HG02759 (cell line): ENCODE measurements around the gene LRRC15.

Experiments
- ATAC-seq: cut with Tn5 transposase; IDR thresholded peaks from one replicate; pipeline ENCODE4 v1.9.1; 2021; ENCODE audit warnings: mild to moderate bottlenecking, moderate library complexity; ENCODE audit not compliant: unreplicated experiment

Gene LRRC15

DNA sequence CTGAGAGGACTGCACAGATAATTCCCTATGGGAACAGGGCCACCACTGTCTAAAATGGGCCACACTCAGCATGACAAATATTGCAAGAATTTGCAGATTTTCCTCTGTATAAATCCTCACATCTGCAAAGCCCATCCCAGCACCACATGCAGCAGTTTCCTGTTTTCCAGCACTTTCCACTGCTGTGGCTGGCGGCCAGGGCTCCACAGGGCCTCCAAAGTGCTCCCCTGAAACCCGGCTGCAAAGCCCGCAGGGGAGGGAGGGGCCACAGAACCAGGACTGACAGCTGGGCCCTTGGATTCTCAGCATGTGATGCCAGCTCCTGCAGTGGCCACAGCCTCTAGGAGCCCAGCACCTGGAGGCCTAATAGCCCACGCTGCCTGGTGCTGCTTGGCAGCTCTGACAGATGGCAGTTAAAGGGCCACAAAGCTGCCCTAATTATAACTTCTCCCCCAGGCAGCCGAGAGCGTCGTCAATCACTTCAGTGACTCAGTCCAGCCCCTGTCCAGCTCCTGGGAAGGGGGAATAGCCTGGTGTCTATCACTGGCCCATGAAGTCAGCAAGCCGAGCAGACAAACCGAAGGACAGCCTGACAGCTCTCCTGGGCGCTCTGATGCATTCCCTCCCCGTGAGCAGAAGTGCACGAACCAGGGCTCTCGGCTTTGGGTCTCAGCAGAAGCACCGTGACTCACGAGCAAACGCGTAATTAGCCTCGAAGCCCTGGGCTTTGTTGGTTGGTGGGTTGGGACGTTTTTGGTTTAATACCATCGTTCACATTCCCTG lies 4.7 kb downstream of the LRRC15 start:
- no peak for ATAC-seq

- no peak for ATAC-seq
Observed at GRCh38 chr3:194364314-194364651, 5.3 kb downstream of the LRRC15 start.

GRCh38 chr3:194360568-194360967 lies 9.0 kb downstream of the LRRC15 start:
- no peak for ATAC-seq

DNA sequence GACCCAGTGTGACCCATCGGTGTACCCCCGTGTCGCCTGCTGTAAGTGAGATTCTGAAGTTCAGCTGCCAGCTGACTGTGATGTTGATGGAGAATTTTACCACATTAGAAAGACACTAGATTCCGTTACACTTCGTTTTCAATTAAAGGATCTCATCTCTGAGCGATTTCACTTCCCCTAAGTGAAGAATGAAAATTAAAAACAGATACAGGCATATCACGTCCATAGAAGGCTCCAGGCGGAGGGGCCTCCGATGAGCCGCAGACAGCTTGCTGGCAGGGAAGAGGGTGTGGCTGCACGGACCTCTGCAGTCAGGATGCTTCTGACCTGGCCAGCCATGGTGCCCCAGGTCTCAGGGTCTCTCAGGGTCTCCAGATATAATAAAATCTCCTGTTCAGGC lies 11.9 kb downstream of the LRRC15 start:
- no peak for ATAC-seq

DNA sequence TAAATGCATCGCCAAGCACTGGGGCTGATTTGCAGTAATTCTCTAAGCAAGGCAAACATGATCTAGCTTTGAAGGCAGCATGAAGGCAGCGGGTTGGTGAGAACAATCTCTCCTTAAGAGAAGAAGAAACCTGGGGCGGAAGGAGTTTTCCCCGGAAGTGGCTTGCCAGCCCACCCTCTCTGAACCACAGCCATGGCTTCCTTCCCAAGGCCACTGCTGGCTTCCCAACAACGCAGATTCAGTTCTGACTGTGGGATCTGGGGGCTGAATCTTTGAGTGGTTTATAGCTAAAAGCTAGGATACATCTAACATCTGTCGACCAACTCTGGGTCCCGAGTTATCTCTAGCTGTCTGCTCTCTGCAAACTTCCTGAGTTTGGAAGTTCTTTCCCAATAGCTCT lies 14.2 kb downstream of the LRRC15 start:
- no peak for ATAC-seq

- no peak for ATAC-seq
Observed at GRCh38 chr3:194354315-194354714, 15.2 kb downstream of the LRRC15 start.

DNA sequence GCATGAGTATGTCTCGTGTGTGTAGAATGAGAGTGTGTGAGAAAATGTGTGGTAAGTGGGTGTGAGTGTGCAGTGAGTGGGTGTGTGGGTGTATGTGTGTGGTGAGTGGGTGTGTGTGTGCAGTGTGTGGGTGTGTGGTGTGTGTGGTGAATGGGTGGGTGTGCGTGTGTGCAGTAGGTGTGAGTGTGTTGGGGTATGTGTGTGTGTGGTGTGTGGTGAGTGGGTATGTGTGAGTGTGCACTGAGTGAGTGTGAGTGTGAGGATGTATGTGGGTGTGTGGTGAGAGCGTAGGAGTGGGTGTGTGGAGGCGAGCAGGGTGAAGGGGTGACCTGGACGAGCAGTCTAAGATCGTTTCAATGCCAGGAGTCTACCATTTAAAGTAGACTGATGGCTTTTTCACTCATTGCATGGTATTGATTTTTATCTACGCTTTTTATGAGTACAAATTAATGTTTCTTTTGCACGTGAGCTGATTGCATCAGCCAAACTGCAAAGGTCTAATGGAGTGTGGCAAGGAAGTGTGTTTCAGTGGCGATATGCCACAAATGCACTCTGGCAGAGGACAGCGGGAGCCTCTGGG lies 16.8 kb downstream of the LRRC15 start:
- ATAC-seq = no peak

DNA sequence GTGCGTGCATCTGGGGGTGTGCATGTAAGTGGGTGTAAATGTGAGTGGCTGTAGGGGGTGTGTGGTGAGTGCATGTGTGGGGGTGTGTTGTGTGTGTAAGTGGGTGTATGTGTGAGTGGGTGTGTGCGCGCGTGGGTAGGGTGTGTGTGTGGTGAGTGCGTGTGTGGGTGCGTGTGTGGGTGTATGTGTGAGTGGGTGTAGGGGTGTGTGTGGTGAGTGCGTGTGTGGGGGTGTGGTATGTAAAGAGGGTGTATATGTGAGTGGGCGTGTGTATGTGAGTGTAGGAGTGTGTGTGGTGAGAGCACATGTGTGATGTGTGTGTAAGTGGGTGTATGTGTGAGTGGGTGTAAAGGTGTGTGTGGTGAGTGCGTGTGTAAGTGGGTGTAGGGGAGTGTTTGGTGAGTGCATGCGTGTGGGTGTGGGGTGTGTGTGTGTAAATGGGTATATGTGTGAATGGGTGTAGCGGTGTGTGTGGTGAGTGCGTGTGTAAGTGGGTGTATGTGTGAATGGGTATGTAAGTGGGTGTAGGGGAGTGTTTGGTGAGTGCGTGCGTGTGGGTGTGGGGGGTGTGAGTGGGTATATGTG lies 17.5 kb downstream of the LRRC15 start:
- ATAC-seq = no peak

GRCh38 chr3:194351080-194351672 lies 18.4 kb downstream of the LRRC15 start, which contains the start of gene CPN2:
CPN2 (minus strand) TSS chr3:194351328; CDS start chr3:194342702, 8,626 bp downstream.
- ATAC-seq = no peak

DNA sequence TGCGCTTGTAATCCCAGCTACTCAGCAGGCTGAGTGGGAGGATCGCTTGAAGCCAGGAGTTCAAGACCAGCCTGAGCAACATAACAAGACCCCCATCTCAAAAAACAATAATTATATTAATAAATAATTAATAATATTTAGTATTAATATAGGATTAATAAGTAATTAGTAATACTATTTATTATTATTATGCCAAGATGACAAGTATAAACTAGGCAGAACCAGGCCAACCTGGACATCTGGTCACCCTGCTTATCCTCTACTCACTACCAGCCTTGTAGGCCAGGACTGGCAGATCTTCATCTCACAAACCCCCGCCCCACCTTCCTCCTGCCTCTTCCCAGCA lies 18.8 kb downstream of the LRRC15 start:
- no peak for ATAC-seq

DNA sequence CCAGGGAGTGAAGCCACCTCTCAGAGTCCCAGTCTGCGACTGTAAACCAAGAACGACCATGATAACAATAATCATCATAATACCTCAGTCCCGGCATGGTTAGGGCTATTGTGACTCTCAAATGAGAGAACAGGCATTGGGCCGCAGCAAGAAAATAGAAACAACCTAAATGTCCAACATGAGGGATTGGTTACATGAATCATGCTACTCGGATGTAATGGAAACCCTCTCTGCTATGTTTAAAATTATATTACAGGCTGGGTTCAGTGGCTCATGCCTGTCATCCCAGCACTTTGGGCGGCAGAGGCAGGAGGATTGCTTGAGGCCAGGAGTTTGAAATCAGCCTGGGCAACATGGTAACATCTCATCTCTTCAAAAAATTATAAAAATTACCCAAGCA lies 21.2 kb downstream of the LRRC15 start:
- ATAC-seq = no peak

- ATAC-seq = no peak
Observed at GRCh38 chr3:194346621-194347020, 22.9 kb downstream of the LRRC15 start.

DNA sequence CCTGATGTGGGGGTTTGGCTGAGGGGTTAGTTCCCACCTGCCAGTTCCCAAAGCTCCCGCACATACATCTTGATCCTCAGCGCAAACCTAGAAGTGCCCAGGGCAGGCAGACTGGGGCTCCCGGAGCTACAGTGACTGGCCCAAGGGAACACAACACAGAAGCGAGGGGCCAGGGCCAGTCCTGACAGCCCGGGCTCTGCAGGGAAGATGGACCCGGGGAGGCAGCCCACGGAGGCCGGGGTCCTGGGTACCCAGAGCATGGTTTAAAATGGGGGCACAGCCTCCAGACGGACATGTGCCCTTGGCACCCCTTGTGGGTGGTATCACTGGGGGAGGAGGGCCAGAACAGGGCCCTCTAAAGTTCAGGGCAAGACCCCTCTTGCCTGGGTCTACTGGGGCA lies 23.5 kb downstream of the LRRC15 start:
- no peak for ATAC-seq

GRCh38 chr3:194344012-194344411 lies 25.5 kb downstream of the LRRC15 start:
- ATAC-seq = peak; percentile 42

DNA sequence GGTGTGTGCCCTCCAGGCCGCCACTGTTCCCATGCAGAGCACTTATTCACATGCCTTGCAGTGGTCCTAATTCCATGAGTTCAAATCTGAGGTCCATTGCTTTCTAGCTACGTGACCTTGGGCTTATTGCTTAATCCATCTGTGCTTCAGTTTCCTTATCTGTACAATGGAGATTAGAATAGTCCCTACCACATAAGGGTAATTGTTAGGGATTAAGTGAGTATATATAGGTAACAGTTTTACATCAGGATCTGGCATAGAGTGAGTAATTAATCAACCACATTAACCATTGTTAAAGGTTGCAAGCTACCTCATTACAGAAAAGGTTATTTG lies 26.0 kb downstream of the LRRC15 start:
- no peak for ATAC-seq

DNA sequence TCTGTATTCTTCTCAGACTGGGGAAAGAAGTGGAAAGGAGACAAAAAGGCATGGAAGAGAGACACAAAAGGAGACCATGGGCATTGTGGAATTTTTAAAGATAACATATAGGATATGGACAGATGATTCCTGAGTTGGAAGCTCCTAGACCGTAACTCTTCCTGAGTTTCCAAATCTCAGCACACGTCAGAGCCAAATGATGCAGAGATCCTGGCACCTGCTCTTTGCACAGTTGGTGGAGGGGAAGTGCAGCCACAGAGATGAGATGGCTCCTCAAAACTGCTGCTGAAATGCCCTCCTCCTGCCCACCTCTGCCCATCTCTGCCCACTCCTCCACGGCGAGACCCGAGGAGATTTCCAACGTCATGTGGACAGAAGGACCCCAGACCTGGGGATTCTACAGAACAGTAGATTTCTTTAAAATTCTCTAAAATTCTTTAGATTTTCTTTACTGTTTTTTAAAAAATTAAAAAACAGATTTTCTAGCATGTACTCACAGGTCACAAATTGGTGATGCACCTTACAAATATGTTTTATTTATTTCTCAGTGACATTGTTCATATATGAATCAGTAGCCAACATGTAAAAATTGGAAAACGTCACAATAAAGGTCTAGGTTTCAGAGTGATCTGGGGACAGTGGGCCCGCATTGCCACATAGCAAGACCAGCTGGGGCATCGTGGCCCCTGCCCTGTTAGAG lies 26.5 kb downstream of the LRRC15 start:
- ATAC-seq = no peak

DNA sequence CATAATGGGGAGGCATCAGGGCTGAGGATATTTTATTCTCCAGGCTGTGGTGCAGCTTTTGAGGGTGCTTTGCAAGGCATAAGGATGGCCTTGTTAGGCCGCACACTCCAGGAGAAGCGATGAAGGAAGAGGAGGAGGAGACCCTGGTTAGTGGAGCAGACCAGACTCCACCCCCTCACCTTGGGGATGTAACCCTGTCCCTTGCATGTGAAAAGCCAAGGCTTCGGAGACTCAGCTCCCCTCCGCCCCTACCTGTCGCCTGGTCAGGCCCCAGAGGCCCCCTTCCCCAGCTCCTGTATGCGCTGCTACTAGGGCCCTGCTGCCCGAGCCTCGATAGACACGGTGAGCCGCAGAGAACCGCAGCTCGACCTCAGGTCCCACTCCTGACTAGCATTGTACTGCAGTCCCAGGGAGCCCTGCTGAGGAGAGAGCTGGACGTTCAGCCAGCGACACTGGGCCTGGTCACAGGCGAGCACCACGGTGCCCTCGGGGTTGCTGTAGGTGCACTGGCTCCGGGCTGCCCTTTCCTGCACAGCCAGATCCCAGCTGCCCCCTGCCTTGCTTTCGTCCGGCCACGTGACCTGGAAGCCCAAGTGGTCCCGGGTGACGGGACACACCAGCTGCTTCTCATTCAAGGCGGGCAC lies 28.7 kb downstream of the LRRC15 start:
- ATAC-seq = no peak

GRCh38 chr3:194339840-194340239 lies 29.7 kb downstream of the LRRC15 start:
- ATAC-seq = no peak

DNA sequence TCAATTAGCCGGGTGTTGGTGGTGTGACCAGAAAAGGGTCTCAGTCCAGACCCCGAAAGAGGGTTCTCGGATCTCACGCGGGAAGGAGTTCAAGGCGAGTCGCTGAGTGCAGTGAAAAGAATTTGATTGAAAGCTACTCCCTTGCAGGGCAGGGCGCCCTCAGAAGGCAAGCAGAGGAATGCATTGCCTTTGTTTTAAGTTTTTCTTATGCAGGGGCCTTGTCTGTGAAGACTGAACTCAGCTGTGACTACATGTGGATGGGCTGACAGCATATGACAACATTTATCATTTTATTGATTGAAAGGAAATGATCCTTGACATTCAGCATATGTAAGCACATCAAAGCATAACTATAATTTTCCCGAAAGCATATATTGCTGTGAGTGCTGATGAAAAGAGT lies 30.2 kb downstream of the LRRC15 start:
- no peak for ATAC-seq

GRCh38 chr3:194337965-194338753 lies 31.4 kb downstream of the LRRC15 start:
- ATAC-seq = no peak
